ENCODE results near the gene GCNA.

Gene GCNA

GRCh38 chrX:71578253-71579135 is at the start of gene GCNA:
Gene GCNA (plus strand): TSS chrX:71578437. CDS start chrX:71580822, 2,385 bp downstream.
- DNase-seq (ENCODE audit: low spot score) = no peak

- peak; percentile 26 for DNase-seq (ENCODE audit: low spot score)
These were observed 46.0 kb upstream of the GCNA start for GRCh38 chrX:71532078-71532752.

GRCh38 chrX:71532753-71533425 is 45.3 kb upstream of the GCNA start, which contains the start of gene OGT:
Gene OGT (plus strand): TSS chrX:71533104. CDS start chrX:71533300, 196 bp downstream.
- DNase-seq (ENCODE audit: low spot score) = peak; percentile 92

- DNase-seq (ENCODE audit: low spot score) = no peak
These were observed 44.8 kb upstream of the GCNA start for GRCh38 chrX:71533516-71533850.

GRCh38 chrX:71533851-71534561 is 44.2 kb upstream of the GCNA start:
- DNase-seq (ENCODE audit: low spot score) = peak; percentile 43

GRCh38 chrX:71534773-71535544 is 43.3 kb upstream of the GCNA start:
- DNase-seq (ENCODE audit: low spot score) = no peak

GRCh38 chrX:71536285-71536684 is 42.0 kb upstream of the GCNA start:
- DNase-seq (ENCODE audit: low spot score) = no peak

- DNase-seq (ENCODE audit: low spot score) = no peak
These were observed 40.5 kb upstream of the GCNA start for GRCh38 chrX:71537743-71538142.

GRCh38 chrX:71540801-71541200 is 37.4 kb upstream of the GCNA start:
- DNase-seq (ENCODE audit: low spot score) = no peak

GRCh38 chrX:71541210-71542022 is 36.8 kb upstream of the GCNA start:
- no peak for DNase-seq (ENCODE audit: low spot score)

- DNase-seq (ENCODE audit: low spot score) = no peak
These were observed 35.8 kb upstream of the GCNA start for GRCh38 chrX:71542411-71542810.

GRCh38 chrX:71542825-71543224 is 35.4 kb upstream of the GCNA start:
- DNase-seq (ENCODE audit: low spot score) = no peak

GRCh38 chrX:71543316-71543715 is 34.9 kb upstream of the GCNA start:
- no peak for DNase-seq (ENCODE audit: low spot score)

- DNase-seq (ENCODE audit: low spot score) = peak; percentile 33
These were observed 32.9 kb upstream of the GCNA start for GRCh38 chrX:71545364-71545763.

GRCh38 chrX:71546879-71547278 is 31.4 kb upstream of the GCNA start:
- no peak for DNase-seq (ENCODE audit: low spot score)

GRCh38 chrX:71547339-71547738 is 30.9 kb upstream of the GCNA start:
- no peak for DNase-seq (ENCODE audit: low spot score)

- no peak for DNase-seq (ENCODE audit: low spot score)
These were observed 28.3 kb upstream of the GCNA start for GRCh38 chrX:71549986-71550385.

- DNase-seq (ENCODE audit: low spot score) = no peak
These were observed 27.7 kb upstream of the GCNA start for GRCh38 chrX:71550578-71550977.

GRCh38 chrX:71556036-71556435 is 22.2 kb upstream of the GCNA start:
- DNase-seq (ENCODE audit: low spot score) = no peak

GRCh38 chrX:71558920-71559319 is 19.3 kb upstream of the GCNA start:
- DNase-seq (ENCODE audit: low spot score) = no peak
